Measurements from ENCODE around the gene LRRC3.
"Not testable (repeated sequence)": the region's sequence is repeated elsewhere in the genome, so short reads cannot be mapped to it uniquely, and the experiment has no call there.

The LRRC3 gene

GRCh38 chr21:44497703-44498126 lies 42.4 kb downstream of the LRRC3 start:
- no peak for DNase-seq (ENCODE audit: low spot score)

- DNase-seq (ENCODE audit: low spot score) = no peak
These were observed 43.2 kb downstream of the LRRC3 start for GRCh38 chr21:44498280-44499210.

GRCh38 chr21:44499211-44499560 lies 43.9 kb downstream of the LRRC3 start:
- no peak for DNase-seq (ENCODE audit: low spot score)

- no peak for DNase-seq (ENCODE audit: low spot score)
These were observed 44.3 kb downstream of the LRRC3 start for GRCh38 chr21:44499631-44500030.

GRCh38 chr21:44500111-44500510 lies 44.8 kb downstream of the LRRC3 start:
- no peak for DNase-seq (ENCODE audit: low spot score)

GRCh38 chr21:44502171-44502958 lies 47.1 kb downstream of the LRRC3 start:
- DNase-seq (ENCODE audit: low spot score) = no peak

- not testable (repeated sequence) for DNase-seq (ENCODE audit: low spot score)
These were observed 47.9 kb downstream of the LRRC3 start for GRCh38 chr21:44503006-44503889.

- no peak for DNase-seq (ENCODE audit: low spot score)
These were observed 48.6 kb downstream of the LRRC3 start for GRCh38 chr21:44503901-44504399.

- peak; percentile 51 for DNase-seq (ENCODE audit: low spot score)
These were observed 50.5 kb downstream of the LRRC3 start for GRCh38 chr21:44505673-44506278.

GRCh38 chr21:44506279-44507255 lies 51.3 kb downstream of the LRRC3 start:
- no peak for DNase-seq (ENCODE audit: low spot score)

GRCh38 chr21:44507673-44508425 lies 52.5 kb downstream of the LRRC3 start:
- DNase-seq (ENCODE audit: low spot score) = no peak

GRCh38 chr21:44508426-44508710 lies 53.1 kb downstream of the LRRC3 start:
- DNase-seq (ENCODE audit: low spot score) = no peak

- DNase-seq (ENCODE audit: low spot score) = no peak
These were observed 53.6 kb downstream of the LRRC3 start for GRCh38 chr21:44508711-44509445.

- peak; percentile 40 for DNase-seq (ENCODE audit: low spot score)
These were observed 54.2 kb downstream of the LRRC3 start for GRCh38 chr21:44509539-44509938.

GRCh38 chr21:44510109-44510507 lies 54.8 kb downstream of the LRRC3 start:
- DNase-seq (ENCODE audit: low spot score) = no peak

- peak; percentile 86 for DNase-seq (ENCODE audit: low spot score)
These were observed 55.4 kb downstream of the LRRC3 start for GRCh38 chr21:44510508-44511218.

GRCh38 chr21:44511219-44511937 lies 56.1 kb downstream of the LRRC3 start:
- DNase-seq (ENCODE audit: low spot score) = no peak
